ENCODE measurements around the gene TRIM15. TPM values are rescaled to one million over a fixed set of nuclear protein-coding genes. Genes with fewer than 3 reads are reported as not detected.

Gene TRIM15
- total and polyA plus RNA-seq, 10 of the 15 experiments (the other 5 are each of a cell fraction or from before 2014, with no cell fraction given) = 0.29 TPM; not detected in 9

GRCh38 chr6:30216096-30216495, 52.8 kb downstream of the TRIM15 start:
- no peak for TF ChIP-seq TCF12 (IDR thresholded peaks at IDR 0.05; ENCODE audit: low read depth, low read length)
- no peak for TF ChIP-seq ZSCAN29 (IDR thresholded peaks at IDR 0.05)
- TF ChIP-seq ATF7 (IDR thresholded peaks at IDR 0.05; ENCODE audit: low read depth) = no peak
- TF ChIP-seq CEBPB (IDR thresholded peaks at IDR 0.05; ENCODE audit: borderline replicate concordance in 1 of 2, low read depth in 2 of 2, low read length in 2 of 2) = no peak
- TF ChIP-seq PRDM15 (CRISPR knock-in tag; IDR thresholded peaks at IDR 0.05) = no peak
- TF ChIP-seq STAT1 (conservative IDR thresholded peaks at IDR 0.05) = no peak
- no peak for TF ChIP-seq RFX5 (IDR thresholded peaks at IDR 0.05; ENCODE audit: low read depth, low read length)
- no peak for TF ChIP-seq RCOR1 (conservative IDR thresholded peaks at IDR 0.05; ENCODE audit: low read depth, low read length)
- TF ChIP-seq NFYA (IDR thresholded peaks at IDR 0.05; ENCODE audit: borderline replicate concordance, low read depth, low read length) = no peak
- TF ChIP-seq ZNF217 (IDR thresholded peaks at IDR 0.05) = no peak
- no peak for TF ChIP-seq IRF4 (IDR thresholded peaks at IDR 0.05; ENCODE audit: low read depth, low read length)
- TF ChIP-seq SMAD5 (IDR thresholded peaks at IDR 0.05; ENCODE audit: low read depth) = no peak
- TF ChIP-seq RBBP5 (conservative IDR thresholded peaks at IDR 0.05) = no peak
- WGBS (ENCODE audit: insufficient coverage, insufficient replicate concordance, low lambda C conversion rate, missing lambda C conversion rate) = 73% methylated on average over 3 of the region's 3 CpGs
- RAD21 ChIA-PET (ENCODE audit: unreplicated experiment) = interaction anchor here (0.6 to 1.8 kb wide), 4 partner anchors 12 to 63 kb away, joined by 3 to 5 read pairs (median 4); no protein-coding TSS in a partner anchor
- intact Hi-C loops (cut with micrococcal nuclease; ENCODE audit: unreplicated experiment) = no loop called here
- H2AFZ ChIP-seq (ENCODE audit: control insufficient read depth, low read depth, low read length) = no peak overlapping the region
- DNase-seq (ENCODE audit: low read depth, low spot score) (no peak), FAIRE-seq (no peak), ATAC-seq (no peak)
- POLR2A ChIA-PET = interaction anchor here (0.9 to 1.0 kb wide), 2 partner anchors 12 to 110 kb away, joined by 4 to 7 read pairs; partner anchors contain the start of gene TRIM39
- H3K4me2 ChIP-seq (ENCODE audit: control insufficient read depth, insufficient read depth) = no peak overlapping the region
- H3K4me3 ChIP-seq = no peak overlapping the region
- no peaks in the 10 kb centered on the region for H3K9me3 ChIP-seq (replicated peaks; ENCODE audit: control insufficient read depth, insufficient read depth, low read length)
- H3K9ac ChIP-seq (ENCODE audit: control insufficient read depth, insufficient read depth, low read length) = no peak overlapping the region
- H3K4me1 ChIP-seq (ENCODE audit: control insufficient read depth, insufficient read depth, low read length) = peaks cover 5% of the 10 kb centered on the region
- H3K27me3 ChIP-seq (replicated peaks in 1 of 2; ENCODE audit: control insufficient read depth in 2 of 2, insufficient read depth in 2 of 2, low read length in 1 of 2) = no peaks in the 10 kb centered on the region; a peak in 1 of 4 replicates
- H3K27ac ChIP-seq (ENCODE audit: control insufficient read depth, insufficient read depth) = no peak overlapping the region
- H4K20me1 ChIP-seq (ENCODE audit: control insufficient read depth, insufficient read depth) = no peaks in the 10 kb centered on the region
- peaks cover 0 to 3% of the 10 kb centered on the region in 2 experiments; a peak in 1 of 4 replicates for H3K36me3 ChIP-seq (ENCODE audit: control insufficient read depth in 2 of 2, insufficient read depth in 2 of 2, low read length in 1 of 2)
- BruUV-seq (replicated peaks) = no TSS peak
- SMC1A ChIA-PET (ENCODE audit: uncharacterized antibody, unreplicated experiment) = interaction anchor here (0.6 to 1.8 kb wide), 11 partner anchors 11 to 178 kb away, joined by 3 to 12 read pairs (median 3); no protein-coding TSS in a partner anchor
- peaks cover 23% of the 10 kb centered on the region for H3K79me2 ChIP-seq (ENCODE audit: control insufficient read depth, insufficient read depth, low read length)
- CTCF ChIA-PET = interaction anchor here (1.2 to 6.0 kb wide), 9 partner anchors 10 to 181 kb away, joined by 3 to 56 read pairs (median 7); no protein-coding TSS in a partner anchor
- in situ Hi-C loops (cut with MboI) = no loop called here

Data from GM12878 (cell line).